DOHH2 (cell line): ENCODE results near the gene EFCAB9.

ENCODE experiments used
- H3F3A ChIP-seq: fragments of 200-600 bp; sonication (generic), shearing (Covaris generic); 2 replicates; pipeline ENCODE4 v1.6.0; 2016; ENCODE audit warnings: antibody characterized with exemption, mild to moderate bottlenecking; ENCODE audit not compliant: control insufficient read depth, insufficient read depth
- H3K27ac ChIP-seq: fragments of 200-600 bp; sonication (generic); 2 replicates; pipeline ENCODE4 v1.5.1; 2014; ENCODE audit warnings: low read depth, mild to moderate bottlenecking, low read length, moderate library complexity
- H3K27me3 ChIP-seq: fragments of 200-600 bp; sonication (generic); 2 replicates; pipeline ENCODE4 v1.6.1; 2014; ENCODE audit warnings: mild to moderate bottlenecking, low read length, mixed read lengths; ENCODE audit not compliant: control insufficient read depth
- H3K36me3 ChIP-seq: fragments of 200-600 bp; sonication (generic); 2 replicates; pipeline ENCODE4 v1.6.1; 2014; ENCODE audit warnings: mild to moderate bottlenecking, low read length, moderate library complexity, mixed read lengths; ENCODE audit not compliant: control insufficient read depth
- H3K4me1 ChIP-seq: fragments of 200-600 bp; sonication (generic); 2 replicates; pipeline ENCODE4 v1.6.1; 2014; ENCODE audit warnings: mild to moderate bottlenecking, low read length, mixed read lengths; ENCODE audit not compliant: control insufficient read depth
- H3K4me2 ChIP-seq: fragments of 200-600 bp; sonication (generic); 2 replicates; pipeline ENCODE4 v1.6.0; 2014; ENCODE audit warnings: mild to moderate bottlenecking, low read length, moderate library complexity
- H3K4me3 ChIP-seq: fragments of 200-600 bp; sonication (generic); 2 replicates; pipeline ENCODE4 v1.5.1; 2014; ENCODE audit warnings: mild to moderate bottlenecking, low read length, mixed read lengths
- H3K79me2 ChIP-seq: fragments of 200-600 bp; sonication (generic); 2 replicates; pipeline ENCODE4 v1.6.1; 2014; ENCODE audit warnings: mild to moderate bottlenecking, low read length, mixed read lengths; ENCODE audit not compliant: control insufficient read depth
- H3K9me2 ChIP-seq: fragments of 200-600 bp; sonication (generic); replicated peaks from 2 replicates; pipeline ENCODE4 v1.6.1; 2014; ENCODE audit warnings: mild to moderate bottlenecking, low read length, mixed read lengths; ENCODE audit not compliant: control insufficient read depth
- H3K9me3 ChIP-seq: fragments of 200-600 bp; sonication (generic); 2 replicates; pipeline ENCODE4 v1.6.1; 2014; ENCODE audit warnings: antibody characterized with exemption, low read length, mixed read lengths; ENCODE audit not compliant: control insufficient read depth, insufficient read depth
- H4K20me1 ChIP-seq: fragments of 200-600 bp; sonication (generic); 2 replicates; pipeline ENCODE4 v1.6.0; 2014; ENCODE audit warnings: low read depth, mild to moderate bottlenecking, antibody characterized with exemption, low read length, moderate library complexity; ENCODE audit not compliant: control insufficient read depth, insufficient read depth
- CTCF ChIP-seq: fragments of 200-600 bp; sonication (generic); IDR thresholded peaks from one replicate; pipeline ENCODE4 v1.5.1; 2014; ENCODE audit warnings: antibody characterized with exemption, mild to moderate bottlenecking, low read depth, low read length; ENCODE audit not compliant: poor library complexity, severe bottlenecking
- EZH2phosphoT487 ChIP-seq: fragments of 200-600 bp; sonication (generic); IDR thresholded peaks from 2 replicates; pipeline ENCODE4 v1.6.1; 2017; ENCODE audit warnings: borderline replicate concordance, mild to moderate bottlenecking, antibody characterized with exemption, low read length, moderate library complexity, mixed read lengths

EFCAB9 gene

GRCh38 chr5:172193872-172194271 lies at the start of gene EFCAB9:
Gene EFCAB9, plus strand, starts transcription at chr5:172194172. Its CDS starts 1 bp downstream, at chr5:172194173.
- Histone ChIP-seq H4K20me1 (no peaks in the 10 kb centered on the region), H3K27me3 (no peaks in the 10 kb centered on the region; the same call in 1 of the 2 replicates), H3K4me2 (no peak within 1 kb of the TSS), H3K27ac (no peak within 1 kb of the TSS), H3K79me2 (no peaks in the 10 kb centered on the region), H3F3A (no peaks in the 10 kb centered on the region), H3K9me2 (no peaks in the 10 kb centered on the region), H3K4me3 (no peak within 1 kb of the TSS), H3K36me3 (no peaks in the 10 kb centered on the region), H3K9me3 (no peaks in the 10 kb centered on the region), H3K4me1 (peaks cover 7% of the 10 kb centered on the region)
- TF ChIP-seq EZH2phosphoT487 (no peak), CTCF (no peak)

GRCh38 chr5:172144291-172144815 lies 49.6 kb upstream of the EFCAB9 start:
- H3K4me1 ChIP-seq: peaks cover 10% of the 10 kb centered on the region
- peaks cover 3% of the 10 kb centered on the region; the same call in 1 of the 2 replicates for H3K36me3 ChIP-seq
- H3K9me2 ChIP-seq: no peaks in the 10 kb centered on the region
- no peaks in the 10 kb centered on the region for H3K9me3 ChIP-seq
- TF ChIP-seq EZH2phosphoT487 (no peak), CTCF (no peak)
- no peaks in the 10 kb centered on the region for H3F3A ChIP-seq
- H4K20me1 ChIP-seq: no peaks in the 10 kb centered on the region; the same call in 1 of the 2 replicates
- no peak overlapping the region for H3K4me2 ChIP-seq
- H3K4me3 ChIP-seq: no peak overlapping the region
- H3K27me3 ChIP-seq: no peaks in the 10 kb centered on the region
- H3K79me2 ChIP-seq: peaks cover 11% of the 10 kb centered on the region
- no peak overlapping the region for H3K27ac ChIP-seq

- Histone ChIP-seq H3K27me3 (no peaks in the 10 kb centered on the region), H3K9me2 (no peaks in the 10 kb centered on the region), H3K27ac (no peak overlapping the region), H3K4me1 (peaks cover 4% of the 10 kb centered on the region), H3F3A (no peaks in the 10 kb centered on the region), H4K20me1 (no peaks in the 10 kb centered on the region; the same call in 1 of the 2 replicates), H3K4me2 (no peak overlapping the region), H3K36me3 (peaks cover 3% of the 10 kb centered on the region; the same call in 1 of the 2 replicates), H3K4me3 (no peak overlapping the region), H3K9me3 (no peaks in the 10 kb centered on the region), H3K79me2 (peaks cover 9% of the 10 kb centered on the region)
- TF ChIP-seq EZH2phosphoT487 (no peak), CTCF (no peak)
These were observed 48.8 kb upstream of the EFCAB9 start for GRCh38 chr5:172144931-172145869.
